ENCODE measurements around the gene DDX23.

The DDX23 gene

DNA sequence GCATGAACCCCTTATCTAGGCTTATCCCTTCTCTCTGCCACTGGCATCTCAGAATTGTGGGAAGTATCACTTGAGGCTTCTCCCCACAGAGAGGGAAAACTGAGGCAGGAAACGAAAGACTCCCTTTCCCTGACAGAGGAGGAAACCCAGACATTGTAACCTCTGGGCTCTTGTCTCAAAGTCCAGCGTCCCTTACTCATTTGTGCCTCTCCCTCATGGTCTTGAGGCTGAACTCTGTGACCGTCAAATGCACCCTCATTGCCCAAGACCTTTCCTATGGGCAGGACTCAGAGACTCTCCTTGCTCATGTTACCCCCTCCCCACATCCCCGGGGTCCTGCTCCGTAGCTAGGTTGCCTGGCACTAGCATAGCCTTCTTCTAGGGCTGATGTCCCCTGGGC, 29.8 kb downstream of the DDX23 start:
- DNase-seq: no peak

GRCh38 chr12:48819986-48820725, 31.8 kb downstream of the DDX23 start:
- DNase-seq: no peak

DNA sequence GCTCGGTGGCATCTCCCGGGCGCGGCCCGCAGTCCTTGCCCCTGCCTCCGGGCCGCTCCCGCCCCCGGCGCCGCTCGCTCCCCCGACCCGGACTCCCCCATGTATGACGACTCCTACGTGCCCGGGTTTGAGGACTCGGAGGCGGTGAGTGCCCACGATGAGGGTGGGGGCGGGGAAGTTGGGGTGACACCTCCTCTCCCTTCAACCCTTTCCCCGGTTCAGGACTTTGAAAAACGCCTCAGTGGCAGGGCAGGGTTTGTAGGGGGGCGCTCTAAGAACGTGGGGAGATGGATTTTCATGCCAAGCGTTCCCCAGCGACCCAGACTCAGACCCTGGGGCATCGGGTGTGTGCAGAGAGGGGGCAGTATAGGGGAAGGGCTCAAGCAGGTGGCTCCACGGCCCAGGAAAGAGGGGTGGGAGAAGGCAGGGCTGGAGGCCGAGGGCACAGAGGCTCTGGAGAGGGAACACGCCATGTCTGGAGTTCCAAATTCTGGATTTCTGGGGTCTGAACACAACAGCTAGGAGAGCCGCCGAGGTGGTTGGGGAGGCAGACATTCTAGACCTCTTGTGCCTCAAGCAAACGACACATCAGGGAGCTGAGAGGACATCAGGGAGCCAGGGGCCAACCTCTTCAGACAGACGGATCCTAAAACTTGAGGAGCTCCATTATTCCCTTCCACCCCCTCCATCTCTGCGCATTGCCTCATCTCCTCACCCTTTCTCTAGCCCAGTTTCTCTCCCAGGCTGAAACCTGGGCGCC, 33.0 kb downstream of the DDX23 start:
- no peak for DNase-seq

DNA sequence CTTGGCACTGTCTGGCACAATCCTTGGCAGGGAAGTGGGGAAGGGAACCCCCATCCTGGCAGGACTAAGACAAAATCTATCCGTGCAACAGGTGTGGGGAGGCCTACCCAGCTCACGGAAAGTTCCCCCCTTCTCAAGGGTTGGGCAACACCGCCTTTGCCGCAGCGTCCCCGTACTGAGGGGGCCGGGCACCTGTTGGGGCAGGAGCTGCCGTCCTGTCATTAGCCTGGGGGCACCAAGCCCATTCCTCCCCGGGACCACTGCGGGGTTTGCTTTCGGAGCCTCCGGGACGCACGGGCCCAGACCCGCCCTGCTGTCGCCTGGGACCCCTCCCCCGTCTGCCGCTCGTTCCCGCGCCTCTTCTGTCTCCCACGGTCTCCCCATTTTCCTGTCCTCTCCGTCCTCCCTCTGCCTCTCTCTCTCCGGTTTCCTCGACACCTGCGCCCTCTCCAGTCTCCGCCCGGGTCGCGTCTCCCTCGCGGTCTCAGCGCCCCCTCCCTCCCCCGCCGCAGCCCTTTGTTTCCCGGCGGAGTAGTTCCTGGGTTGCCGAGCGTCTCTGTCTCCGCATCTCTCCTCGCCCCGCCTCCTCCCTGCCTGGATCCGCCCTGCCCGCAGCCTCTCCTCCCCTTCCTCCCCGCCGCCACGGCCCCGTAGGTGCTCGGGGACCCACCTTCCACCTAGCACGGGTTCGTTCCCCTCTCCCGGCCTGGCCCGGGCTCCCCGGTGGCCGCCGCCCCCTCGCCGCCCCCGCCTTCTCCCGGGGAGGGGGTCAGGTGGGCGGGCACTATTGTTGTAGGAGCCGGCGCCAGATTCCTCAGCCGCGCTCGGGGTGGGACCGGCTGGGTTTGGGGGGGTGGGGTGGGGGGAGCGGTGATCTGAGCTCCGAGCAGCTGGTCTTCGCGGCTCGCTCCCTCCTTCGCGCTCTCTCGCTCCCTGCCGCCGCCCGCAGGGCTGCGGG, 33.8 kb downstream of the DDX23 start, which contains the start of gene CACNB3:
TSS of gene CACNB3 (plus strand) at position 624 of the 958 bp plus-strand sequence. CDS start 434 bp downstream, outside the sequence.
- peak; percentile 70 for DNase-seq

DNA sequence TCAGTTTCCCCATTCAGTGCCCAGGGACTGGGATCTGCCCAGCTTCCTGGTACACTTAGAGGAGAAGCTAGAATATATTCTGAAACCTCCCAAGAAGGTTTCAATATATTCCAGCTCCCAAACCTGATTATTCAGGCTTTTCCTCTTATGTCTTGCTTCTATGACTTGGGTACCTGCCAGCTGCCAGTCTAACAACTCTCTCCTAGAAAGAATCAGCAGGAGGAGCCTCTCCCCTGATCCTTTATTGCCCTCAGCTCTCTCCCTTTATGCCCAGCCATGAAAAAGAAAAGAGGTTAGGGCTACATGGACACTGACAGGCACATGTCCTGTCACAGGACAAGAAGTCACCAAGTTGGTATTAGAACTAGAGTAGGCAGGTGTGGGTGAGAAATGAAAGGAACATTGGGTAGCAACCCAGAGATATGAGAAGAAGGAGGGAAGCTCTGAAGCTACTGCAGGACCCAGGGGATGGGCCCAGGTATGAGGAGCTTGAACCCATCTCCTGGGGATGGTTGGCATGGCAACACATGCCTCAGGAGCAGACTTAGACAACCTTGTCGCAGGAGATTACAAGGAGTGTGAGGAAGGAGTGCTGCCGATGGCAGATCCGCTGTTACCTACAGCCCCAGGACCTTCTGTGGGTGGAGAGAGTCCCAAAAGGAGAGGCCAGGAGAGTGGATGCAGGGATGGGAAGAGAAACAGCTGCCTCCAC, 35.7 kb downstream of the DDX23 start:
- DNase-seq: no peak

GRCh38 chr12:48815126-48816110, 36.5 kb downstream of the DDX23 start:
- peak; percentile 28 for DNase-seq

DNA sequence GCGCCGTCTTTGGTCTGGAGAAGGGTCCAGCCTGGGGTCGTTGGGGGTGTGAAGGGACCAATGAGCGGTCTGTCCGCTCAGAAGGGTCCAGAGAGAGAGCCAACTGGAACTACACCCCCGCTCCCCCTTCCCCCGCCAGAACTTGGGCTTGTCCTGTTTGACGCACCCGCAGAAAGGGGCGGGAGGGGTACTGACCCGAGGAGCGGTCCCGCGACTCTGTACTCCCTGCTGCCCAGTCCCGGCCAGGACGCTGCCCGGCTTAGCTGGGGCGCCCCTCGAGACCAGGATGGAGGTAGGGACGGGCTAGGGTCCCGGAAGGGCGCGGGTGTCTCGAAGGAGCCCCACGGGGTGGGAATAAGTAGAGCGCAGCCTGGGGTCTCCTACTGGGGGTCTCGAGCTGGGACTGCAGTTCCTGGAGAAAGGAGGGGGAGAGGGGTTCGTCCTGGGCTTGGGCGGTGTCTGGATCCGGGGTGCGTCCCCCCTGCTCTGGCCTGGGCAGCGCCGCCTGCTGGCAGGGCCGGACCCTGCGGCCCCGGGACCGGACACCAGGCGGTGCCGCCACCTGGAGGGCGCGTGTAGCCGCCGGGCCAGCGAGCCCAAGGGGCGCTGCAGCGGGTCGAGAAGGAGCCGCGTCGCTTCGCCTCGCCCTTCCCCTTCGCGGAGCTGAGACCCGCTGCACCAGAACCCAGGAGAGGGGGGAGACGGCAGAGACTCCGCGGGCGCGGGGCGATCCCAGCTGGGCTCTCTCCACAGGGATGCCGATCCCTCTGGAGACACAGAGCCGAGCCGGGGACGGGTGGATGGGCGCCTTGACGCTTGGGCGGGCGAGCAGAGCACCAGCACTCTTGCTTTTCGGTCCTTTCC, 37.5 kb downstream of the DDX23 start:
- DNase-seq: peak; percentile 77

GRCh38 chr12:48813465-48814261, 38.3 kb downstream of the DDX23 start:
- DNase-seq: no peak

- DNase-seq: no peak
These were observed 39.6 kb downstream of the DDX23 start for GRCh38 chr12:48812389-48812788.

DNA sequence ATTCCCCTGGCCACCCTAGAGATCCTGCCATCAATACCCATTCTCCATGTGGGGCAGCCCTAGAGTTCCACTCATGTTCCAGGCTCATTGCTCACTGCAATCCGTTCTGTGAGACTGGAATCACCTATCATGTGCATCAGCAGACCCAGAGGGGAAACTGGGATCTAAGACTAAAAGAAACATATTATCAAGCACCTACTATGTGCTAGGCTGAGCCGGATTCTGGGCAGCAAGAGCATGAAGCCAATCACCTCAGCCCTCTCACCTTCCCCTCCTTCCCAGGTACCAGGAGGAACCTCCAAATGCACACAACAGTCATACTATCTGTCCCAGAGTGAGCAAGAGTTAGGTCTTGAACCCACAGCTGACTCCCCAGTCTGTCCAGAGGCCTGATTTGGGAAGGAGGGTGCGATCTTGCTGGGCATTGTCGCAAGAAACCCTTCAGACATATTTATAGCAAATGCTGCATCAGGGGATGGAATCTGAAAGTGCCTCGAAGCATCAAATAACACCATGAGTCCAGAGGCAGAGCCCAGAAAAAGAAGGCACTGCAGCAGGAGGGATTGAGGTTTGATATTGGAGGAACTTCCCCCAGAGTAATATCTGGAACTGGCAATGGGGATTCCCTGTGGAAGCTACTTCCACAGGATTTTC, 40.4 kb downstream of the DDX23 start:
- no peak for DNase-seq

- DNase-seq: no peak
These were observed 41.0 kb downstream of the DDX23 start for GRCh38 chr12:48810903-48811431.

DNA sequence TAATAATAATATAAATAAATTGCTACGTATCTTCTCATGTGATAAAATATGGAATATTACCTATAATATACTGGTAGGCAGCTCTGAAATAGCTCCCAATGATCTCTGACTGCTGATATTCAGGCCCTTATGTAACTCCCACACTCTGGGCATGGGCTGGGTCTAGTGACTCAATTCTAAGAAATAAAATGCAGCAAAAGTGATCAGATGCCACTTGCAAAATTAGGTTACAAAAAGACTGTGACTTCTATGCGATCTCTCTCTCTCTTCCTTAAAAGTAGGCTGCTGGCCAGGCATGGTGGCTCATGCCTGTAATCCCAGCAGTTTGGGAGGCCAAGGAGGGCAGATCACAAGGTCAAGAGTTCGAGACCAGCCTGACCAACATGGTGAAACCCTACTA, 44.0 kb downstream of the DDX23 start:
- DNase-seq: no peak

- no peak for DNase-seq
These were observed 48.3 kb downstream of the DDX23 start for GRCh38 chr12:48803675-48804074.

DNA sequence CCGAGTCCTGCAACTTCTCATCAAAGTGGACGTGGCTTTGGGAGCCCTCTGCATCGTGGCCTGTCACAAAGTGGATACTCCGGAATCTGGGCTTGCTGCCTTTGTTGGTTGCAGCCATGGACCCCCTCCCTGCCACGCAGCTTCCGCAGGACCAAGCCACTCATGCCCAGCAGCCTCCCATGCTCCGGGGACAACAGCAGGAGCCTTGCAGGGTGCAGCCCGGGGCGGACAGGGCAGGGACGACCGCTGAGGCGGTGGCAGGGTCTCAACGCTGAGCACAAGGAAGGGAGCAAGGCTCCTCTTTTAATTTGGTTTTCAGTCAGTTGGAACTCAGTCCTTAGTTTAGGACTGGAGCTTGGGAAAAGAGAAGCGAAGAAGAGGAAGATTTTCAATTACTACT, 51.0 kb downstream of the DDX23 start:
- DNase-seq: no peak

DNA sequence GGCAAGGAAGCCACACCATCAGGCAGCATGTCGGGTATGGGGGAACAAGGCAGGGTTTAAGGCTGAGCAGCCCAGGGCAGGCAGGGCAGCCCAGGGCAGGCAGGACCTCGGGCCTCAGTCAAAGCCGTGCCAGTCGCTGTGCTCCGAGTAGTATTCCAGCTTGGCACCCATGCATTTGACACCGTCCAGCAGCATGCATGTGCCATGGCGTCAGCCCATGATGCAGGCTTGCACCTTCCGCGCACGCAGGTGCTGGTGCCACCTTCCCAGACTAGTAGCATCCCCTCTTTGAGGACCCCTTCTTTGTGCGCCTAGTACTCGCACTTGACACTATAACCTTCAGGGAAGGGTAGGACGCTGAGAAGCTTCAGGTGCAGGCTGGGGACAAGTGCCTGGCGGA, 51.5 kb downstream of the DDX23 start:
- no peak for DNase-seq

DNA sequence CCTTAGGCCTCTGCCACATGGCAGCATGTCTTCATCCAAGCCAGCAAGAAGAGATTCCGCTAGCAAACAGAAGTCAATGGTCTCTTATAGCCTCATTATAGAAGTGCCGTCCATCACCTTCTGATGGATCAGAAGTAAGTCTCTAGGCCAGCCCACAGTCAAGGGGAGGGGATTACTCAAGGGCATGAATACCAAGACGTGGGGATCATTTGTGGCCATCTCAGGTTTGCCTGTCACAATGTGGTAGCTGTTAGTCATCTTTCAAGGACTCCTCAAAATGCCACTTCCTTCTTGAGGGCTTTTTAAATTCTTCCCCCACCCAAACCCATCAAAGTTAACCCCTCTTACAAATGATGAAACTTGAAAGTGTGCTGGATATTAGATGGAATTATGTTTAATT, 55.0 kb downstream of the DDX23 start:
- peak; percentile 32 for DNase-seq

DNA sequence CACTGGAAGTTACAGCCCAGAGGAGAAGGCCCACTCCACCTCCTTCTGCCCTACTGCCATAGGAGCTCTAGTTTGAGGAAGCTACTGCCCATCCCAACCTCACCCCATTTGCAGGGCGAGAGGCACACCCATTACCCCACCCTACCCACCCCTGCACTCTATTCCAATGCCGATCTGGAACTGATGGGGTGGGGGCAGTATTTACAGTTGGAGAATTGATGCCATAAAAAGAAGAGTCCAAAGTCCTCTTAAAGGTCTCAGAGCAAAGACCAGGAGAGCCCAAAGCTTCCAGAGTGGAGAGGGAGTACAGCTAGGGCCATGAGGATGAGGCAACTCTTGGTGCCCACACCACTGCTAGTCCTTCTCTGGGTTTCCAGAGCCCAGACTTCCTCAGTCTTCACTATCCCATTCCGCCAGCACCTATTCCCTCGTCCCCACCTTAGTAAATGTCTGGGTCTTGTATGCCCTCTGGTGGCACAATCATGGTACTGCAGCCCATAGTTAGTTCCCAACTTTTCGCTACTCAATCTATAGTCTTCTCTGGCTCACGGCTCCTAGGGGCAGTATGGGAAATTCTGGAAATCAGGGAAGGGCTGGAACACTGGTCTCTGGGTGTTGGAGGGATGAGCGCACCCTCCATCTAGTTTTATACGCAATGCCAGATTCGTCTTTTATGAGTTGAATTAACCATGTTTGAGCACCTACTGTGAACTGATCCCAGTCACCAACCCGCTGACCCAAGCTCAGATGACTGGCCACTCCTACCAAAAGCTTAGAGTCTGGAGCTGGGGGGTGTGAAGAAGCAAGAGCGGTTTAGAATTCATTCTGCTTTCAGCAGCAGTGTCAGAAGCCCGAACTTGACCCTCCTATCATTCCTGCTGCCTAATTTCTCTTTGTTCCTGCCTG, 56.2 kb downstream of the DDX23 start:
- DNase-seq: peak; percentile 46
